Measurements from ENCODE around the gene PPM1H. TPM values are rescaled to one million over a fixed set of nuclear protein-coding genes. Genes with fewer than 3 reads are reported as not detected.

The PPM1H gene
- total and polyA plus RNA-seq, 2 of the 8 experiments (the other 6 are each of a cell fraction or from before 2014, with no cell fraction given): 16.4 to 36.1 TPM

DNA sequence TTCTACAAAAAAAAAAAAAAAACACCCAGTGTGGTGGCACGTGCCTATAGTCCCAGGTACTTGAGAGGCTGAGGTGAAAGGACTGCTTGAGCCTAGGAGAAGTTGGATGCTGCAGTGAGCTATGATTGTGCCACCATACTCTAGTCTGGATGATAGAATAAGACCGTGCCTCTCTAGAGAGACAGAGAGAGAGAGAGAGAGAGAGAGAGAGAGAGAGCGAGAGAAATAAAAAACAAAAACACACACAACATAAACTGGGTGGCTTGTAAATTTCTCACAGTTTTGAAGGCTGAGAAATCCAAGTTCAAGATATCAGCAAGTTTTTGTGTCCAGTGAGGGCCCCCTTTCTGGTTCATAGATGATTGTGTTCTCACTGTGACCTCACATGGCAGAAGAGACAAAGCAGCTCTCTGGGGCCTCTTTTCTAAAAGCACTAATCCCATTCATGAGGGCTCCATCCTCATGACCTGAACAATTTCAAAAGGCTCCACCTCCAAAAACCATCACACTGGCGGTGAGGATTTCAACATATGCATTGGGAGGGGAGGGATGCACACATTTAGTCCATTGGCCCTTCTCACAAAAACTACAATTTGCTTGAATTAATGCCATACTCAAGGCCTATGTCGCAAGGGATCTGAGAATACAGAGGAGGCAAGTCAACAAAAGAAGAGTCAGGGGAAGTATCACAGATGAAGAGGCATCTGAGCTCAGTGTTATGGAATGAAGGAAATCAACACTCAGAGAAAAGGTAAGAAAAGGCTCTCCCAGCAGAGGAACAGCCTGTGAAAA lies 94.9 kb downstream of the PPM1H start:
- Histone ChIP-seq H4K20me1 (replicated peaks in 1 of 2; ENCODE audit: control insufficient read depth in 1 of 2, insufficient read depth in 2 of 2, low read length in 2 of 2) (no peaks in the 10 kb centered on the region), H3K18ac (ENCODE audit: extremely low read depth, low read length) (no peak overlapping the region), H3K14ac (ENCODE audit: insufficient read length) (no peak overlapping the region), H2BK5ac (ENCODE audit: low read depth, low read length) (no peak overlapping the region), H2AFZ (ENCODE audit: low read length) (no peak overlapping the region), H2BK15ac (ENCODE audit: low read length) (no peak overlapping the region), H3K4me1 (replicated peaks in 1 of 4; ENCODE audit: control insufficient read depth in 3 of 4, insufficient read depth in 4 of 4, low read length in 3 of 4) (peaks cover 0 to 10% (median 4%) of the 10 kb centered on the region in 4 experiments; a peak in 4 of 7 replicates), H3K9ac (replicated peaks in 1 of 4; ENCODE audit: extremely low read depth in 1 of 4, low read depth in 3 of 4, low read length in 3 of 4) (no peak overlapping the region), H3K23ac (ENCODE audit: insufficient read length) (no peak overlapping the region), H4K8ac (ENCODE audit: extremely low read depth, insufficient read depth, low read length) (no peak overlapping the region), H4K5ac (ENCODE audit: insufficient read length, low read depth, low read length) (no peak overlapping the region), H2AK5ac (ENCODE audit: low read depth, low read length) (no peak overlapping the region), H2BK120ac (replicated peaks; ENCODE audit: low read depth, low read length) (no peak overlapping the region), H3K56ac (replicated peaks; ENCODE audit: insufficient read length, low read depth, low read length) (no peak overlapping the region), H4K91ac (replicated peaks; ENCODE audit: insufficient read length, low read length) (no peak overlapping the region), H3K27me3 (replicated peaks in 1 of 4; ENCODE audit: control insufficient read depth in 3 of 4, extremely low read depth in 1 of 4, insufficient read depth in 3 of 4, low read length in 3 of 4) (no peaks in the 10 kb centered on the region), H3K79me2 (ENCODE audit: control insufficient read depth in 1 of 2, insufficient read depth in 2 of 2, low read length in 2 of 2) (peaks cover 0 to 27% of the 10 kb centered on the region in 2 experiments; a peak in 2 of 4 replicates), H3K4me2 (ENCODE audit: insufficient read depth in 1 of 2, low read depth in 2 of 2, low read length in 2 of 2) (no peak overlapping the region), H3K79me1 (ENCODE audit: low read depth, low read length) (peaks cover 5% of the 10 kb centered on the region; the same call in 1 of the 2 replicates), H3K23me2 (ENCODE audit: low read depth, low read length) (no peaks in the 10 kb centered on the region), H2BK20ac (ENCODE audit: low read length) (no peak overlapping the region), H2BK12ac (ENCODE audit: low read depth, low read length) (no peak overlapping the region), H3K4me3 (ENCODE audit: extremely low read depth in 1 of 4, insufficient read depth in 2 of 4, low read depth in 3 of 4, low read length in 4 of 4) (no peak overlapping the region), H3K36me3 (ENCODE audit: control insufficient read depth in 2 of 4, insufficient read depth in 4 of 4, low read length in 3 of 4) (no peaks in the 10 kb centered on the region), H3K27ac (ENCODE audit: low read depth, low read length) (no peak overlapping the region), H3K9me3 (ENCODE audit: insufficient read depth in 2 of 2, low read depth in 1 of 2, low read length in 1 of 2) (no peaks in the 10 kb centered on the region), H3K4ac (replicated peaks; ENCODE audit: insufficient read length, low read depth, low read length) (no peak overlapping the region)
- ChIA-PET CTCF (ENCODE audit: partially characterized antibody) (interaction anchor here (0.7 to 2.4 kb wide), 4 partner anchors 10 to 143 kb away, joined by 3 to 5 read pairs (median 4); no protein-coding TSS in a partner anchor), POLR2A (ENCODE audit: partially characterized antibody) (no interaction called here)
- FAIRE-seq: no peak
- 78% methylated on average over 5 of the region's 5 CpGs; no CpG with 5 or more reads in 1 of the 2 experiments for WGBS, 2 experiments (ENCODE audit: extremely low coverage in 1 of 2, insufficient coverage in 1 of 2, insufficient read length in 1 of 2, insufficient replicate concordance in 2 of 2, low coverage in 1 of 2, low lambda C conversion rate in 2 of 2, missing lambda C conversion rate in 1 of 2)
- DNase-seq (ENCODE audit: low read depth in 1 of 2, low spot score in 2 of 2): no peak
- TF ChIP-seq, protein P1, sequence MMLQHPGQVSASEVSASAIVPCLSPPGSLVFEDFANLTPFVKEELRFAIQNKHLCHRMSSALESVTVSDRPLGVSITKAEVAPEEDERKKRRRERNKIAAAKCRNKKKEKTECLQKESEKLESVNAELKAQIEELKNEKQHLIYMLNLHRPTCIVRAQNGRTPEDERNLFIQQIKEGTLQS (IDR thresholded peaks at IDR 0.05; ENCODE audit: insufficient read depth, low read depth, low read length): no peak
- TF ChIP-seq EZH2 (IDR thresholded peaks at IDR 0.05; ENCODE audit: low read depth, low read length, severe bottlenecking) (no peak), NANOG (IDR thresholded peaks at IDR 0.05; ENCODE audit: insufficient read depth, low read depth, low read length, poor library complexity, severe bottlenecking) (no peak)
